H1 (cell line): ENCODE data around the gene MPP3. TPM values are rescaled to one million over a fixed set of nuclear protein-coding genes. Genes with fewer than 3 reads are reported as not detected.

Experiments
- CTCF ChIA-PET: fragments of 300-600 bp; sonication (Branson Sonifier 250); formaldehyde crosslinking; loops from one replicate; lab custom pipeline; 2021; ENCODE audit not compliant: partially characterized antibody; lab: Charles Lee
- POLR2A ChIA-PET: fragments of 300-600 bp; sonication (Branson Sonifier 250); formaldehyde crosslinking; loops from one replicate; lab custom pipeline; 2021; ENCODE audit warnings: inconsistent platforms; ENCODE audit not compliant: partially characterized antibody; lab: Charles Lee
- DNase-seq, 2 experiments: peaks; one replicate each; pipeline versions ENCODE4 v3.0.0 to v3.0.0-alpha.2; 2010 to 2022; ENCODE audit warnings: low spot score in 2 of 2, low read depth in 1 of 2, mixed read lengths in 1 of 2
- FAIRE-seq: peaks from 2 replicates; lab custom pipeline; 2011; peaks lifted over from hg19 to GRCh38; lab: Jason Lieb, UNC
- H2AFZ ChIP-seq: 2 replicates; pipeline ENCODE4 v1.8.1; 2012; ENCODE audit warnings: low read length, inconsistent platforms
- H2AK5ac ChIP-seq: 2 replicates; pipeline ENCODE4 v1.6.1; 2013; ENCODE audit warnings: low read depth, low read length
- H2BK120ac ChIP-seq: replicated peaks from 2 replicates; pipeline ENCODE3; 2013; ENCODE audit warnings: low read depth, low read length, inconsistent platforms
- H2BK12ac ChIP-seq: 2 replicates; pipeline ENCODE4 v1.6.1; 2013; ENCODE audit warnings: low read depth, low read length
- H2BK15ac ChIP-seq: 2 replicates; pipeline ENCODE4 v1.6.1; 2013; ENCODE audit warnings: low read length
- H2BK20ac ChIP-seq: 2 replicates; pipeline ENCODE4 v1.6.1; 2013; ENCODE audit warnings: low read length
- H2BK5ac ChIP-seq: 2 replicates; pipeline ENCODE4 v1.6.1; 2013; ENCODE audit warnings: low read depth, low read length
- H3K14ac ChIP-seq: 2 replicates; pipeline ENCODE4 v1.6.1; 2013; ENCODE audit warnings: inconsistent platforms; ENCODE audit not compliant: insufficient read length
- H3K18ac ChIP-seq: 2 replicates; pipeline ENCODE4 v1.6.1; 2013; ENCODE audit warnings: low read length; ENCODE audit errors: extremely low read depth
- H3K23ac ChIP-seq: 2 replicates; pipeline ENCODE4 v1.6.1; 2013; ENCODE audit warnings: inconsistent platforms; ENCODE audit not compliant: insufficient read length
- H3K23me2 ChIP-seq: 2 replicates; pipeline ENCODE4 v1.6.1; 2013; ENCODE audit warnings: low read depth, low read length
- H3K27ac ChIP-seq: 2 replicates; pipeline ENCODE4 v1.6.1; 2011; ENCODE audit warnings: low read depth, low read length, inconsistent platforms
- H3K27me3 ChIP-seq, 4 experiments: replicated peaks in 1 of 4; 1 replicate in 1 of 4; 2 replicates in 3 of 4; pipeline versions ENCODE4 v1.6.1 to v1.8.1; 2011 to 2013; ENCODE audit warnings: low read length in 3 of 4, mild to moderate bottlenecking in 3 of 4, inconsistent platforms in 2 of 4, mixed read lengths in 2 of 4, moderate library complexity in 1 of 4; ENCODE audit not compliant: control insufficient read depth in 3 of 4, insufficient read depth in 3 of 4; ENCODE audit errors: extremely low read depth in 1 of 4
- H3K36me3 ChIP-seq, 4 experiments: 2 replicates each; pipeline versions ENCODE4 v1.6.1 to v1.8.1; 2011 to 2013; ENCODE audit warnings: mild to moderate bottlenecking in 4 of 4, low read length in 3 of 4, moderate library complexity in 2 of 4, control low read depth in 1 of 4, inconsistent platforms in 1 of 4; ENCODE audit not compliant: insufficient read depth in 4 of 4, control insufficient read depth in 2 of 4
- H3K4ac ChIP-seq: replicated peaks from 2 replicates; pipeline ENCODE3; 2013; ENCODE audit warnings: low read length, low read depth, mixed read lengths, inconsistent platforms; ENCODE audit not compliant: insufficient read length
- H3K4me1 ChIP-seq, 4 experiments: replicated peaks in 1 of 4; 1 replicate in 1 of 4; 2 replicates in 3 of 4; pipeline versions ENCODE4 v1.6.1 to v1.8.1; 2011 to 2013; ENCODE audit warnings: low read length in 3 of 4, inconsistent platforms in 2 of 4, mixed read lengths in 1 of 4; ENCODE audit not compliant: insufficient read depth in 4 of 4, control insufficient read depth in 3 of 4
- H3K4me2 ChIP-seq, 2 experiments: 2 replicates each; pipeline versions ENCODE4 v1.6.1 to v1.8.1; 2011 to 2013; ENCODE audit warnings: low read depth in 2 of 2, low read length in 2 of 2, control low read depth in 1 of 2, inconsistent platforms in 1 of 2, mild to moderate bottlenecking in 1 of 2; ENCODE audit not compliant: insufficient read depth in 1 of 2
- H3K4me3 ChIP-seq, 4 experiments: fragments of 200-600, 300-600 bp in 1 of 4; sonication (generic), shearing (Covaris generic), sonication (Bioruptor Twin) in 1 of 4; 2 replicates each; pipeline versions ENCODE4 v1.5.1 to v1.8.1; 2011 to 2016; ENCODE audit warnings: low read length in 4 of 4, low read depth in 3 of 4, control low read depth in 2 of 4, inconsistent platforms in 2 of 4, mild to moderate bottlenecking in 2 of 4, mixed read lengths in 1 of 4, moderate library complexity in 1 of 4; ENCODE audit not compliant: insufficient read depth in 2 of 4; ENCODE audit errors: extremely low read depth in 1 of 4
- H3K56ac ChIP-seq: replicated peaks from 2 replicates; pipeline ENCODE3; 2013; ENCODE audit warnings: low read depth, mild to moderate bottlenecking, mixed read lengths, low read length, inconsistent platforms; ENCODE audit not compliant: insufficient read length
- H3K79me1 ChIP-seq: 2 replicates; pipeline ENCODE4 v1.6.1; 2013; ENCODE audit warnings: low read depth, low read length, control low read depth
- H3K79me2 ChIP-seq, 2 experiments: 2 replicates each; pipeline versions ENCODE4 v1.6.1 to v1.8.1; 2012 to 2013; ENCODE audit warnings: low read length in 2 of 2, mild to moderate bottlenecking in 2 of 2, inconsistent platforms in 1 of 2; ENCODE audit not compliant: insufficient read depth in 2 of 2, control insufficient read depth in 1 of 2
- H3K9ac ChIP-seq, 4 experiments: replicated peaks in 1 of 4; 1 replicate in 1 of 4; 2 replicates in 3 of 4; pipeline versions ENCODE4 v1.6.1 to v1.8.1; 2011 to 2013; ENCODE audit warnings: low read depth in 3 of 4, low read length in 3 of 4, control low read depth in 2 of 4, mild to moderate bottlenecking in 2 of 4, moderate library complexity in 2 of 4, inconsistent platforms in 1 of 4; ENCODE audit errors: extremely low read depth in 1 of 4
- H3K9me3 ChIP-seq, 2 experiments: 2 replicates each; pipeline versions ENCODE4 v1.6.1 to v1.8.1; 2012 to 2013; ENCODE audit warnings: mild to moderate bottlenecking in 2 of 2, moderate library complexity in 2 of 2, control low read depth in 1 of 2, inconsistent platforms in 1 of 2, low read depth in 1 of 2, low read length in 1 of 2, mixed read lengths in 1 of 2; ENCODE audit not compliant: insufficient read depth in 2 of 2
- H4K20me1 ChIP-seq, 2 experiments: replicated peaks in 1 of 2; 2 replicates each; pipeline versions ENCODE3 to v1.8.1; 2011 to 2013; ENCODE audit warnings: inconsistent platforms in 2 of 2, low read length in 2 of 2, mild to moderate bottlenecking in 1 of 2; ENCODE audit not compliant: insufficient read depth in 2 of 2, control insufficient read depth in 1 of 2
- H4K5ac ChIP-seq: 2 replicates; pipeline ENCODE4 v1.6.1; 2013; ENCODE audit warnings: low read length, low read depth, mixed read lengths, inconsistent platforms; ENCODE audit not compliant: insufficient read length
- H4K8ac ChIP-seq: 2 replicates; pipeline ENCODE4 v1.8.0; 2013; ENCODE audit warnings: mild to moderate bottlenecking, moderate library complexity, low read length, inconsistent platforms; ENCODE audit not compliant: insufficient read depth; ENCODE audit errors: extremely low read depth
- H4K91ac ChIP-seq: replicated peaks from 2 replicates; pipeline ENCODE3; 2013; ENCODE audit warnings: low read length, mixed read lengths, inconsistent platforms; ENCODE audit not compliant: insufficient read length
- ASH2L ChIP-seq: fragments of 200-600, 300-600 bp; sonication (generic); IDR thresholded peaks from one replicate; pipeline ENCODE4 v1.7.1; 2017; ENCODE audit warnings: low read length
- CEBPB ChIP-seq: IDR thresholded peaks from 2 replicates; pipeline ENCODE4 v1.6.1; 2012; ENCODE audit warnings: low read depth, low read length
- GTF2F1 ChIP-seq: IDR thresholded peaks from 2 replicates; pipeline ENCODE4 v1.6.1; 2012; ENCODE audit warnings: low read depth, low read length, improper control_type of control experiment, borderline replicate concordance
- KDM4A ChIP-seq: IDR thresholded peaks from one replicate; pipeline ENCODE4 v1.7.1; 2012; ENCODE audit warnings: low read depth, mild to moderate bottlenecking, moderate library complexity, low read length, inconsistent platforms; ENCODE audit not compliant: severe bottlenecking
- POLR2A ChIP-seq, 2 experiments: IDR thresholded peaks; 1 replicate in 1 of 2; 2 replicates in 1 of 2; pipeline ENCODE4 v1.6.1; 2011; ENCODE audit warnings: low read depth in 2 of 2, low read length in 2 of 2, mild to moderate bottlenecking in 2 of 2; ENCODE audit errors: control extremely low read depth in 1 of 2
- POLR2AphosphoS5 ChIP-seq: IDR thresholded peaks from 2 replicates; pipeline ENCODE4 v1.6.1; 2011; ENCODE audit warnings: low read depth, low read length
- RFX5 ChIP-seq: IDR thresholded peaks from 2 replicates; pipeline ENCODE4 v1.6.1; 2011; ENCODE audit warnings: low read depth, low read length, improper control_type of control experiment, borderline replicate concordance
- RNF2 ChIP-seq: fragments of 200-900, 300-1000 bp; sonication (generic); IDR thresholded peaks from 2 replicates; pipeline ENCODE4 v1.7.1; 2016; ENCODE audit warnings: borderline replicate concordance, low read depth, mild to moderate bottlenecking, antibody characterized with exemption, low read length; ENCODE audit not compliant: poor library complexity, severe bottlenecking; ENCODE audit errors: missing control alignments
- SAP30 ChIP-seq: fragments of 300-600 bp; sonication (generic); IDR thresholded peaks from 2 replicates; pipeline ENCODE4 v1.7.1; 2012; ENCODE audit warnings: low read length, moderate library complexity, mild to moderate bottlenecking, inconsistent platforms; ENCODE audit not compliant: insufficient read depth, insufficient replicate concordance
- SP1 ChIP-seq: IDR thresholded peaks from 2 replicates; pipeline ENCODE4 v1.6.1; 2011; ENCODE audit warnings: low read depth, low read length
- TAF1 ChIP-seq: IDR thresholded peaks from 2 replicates; pipeline ENCODE4 v1.6.1; 2011; ENCODE audit warnings: mild to moderate bottlenecking, low read depth, low read length
- WGBS, 2 experiments: shearing (Covaris generic) in 1 of 2; methylation state at CpG; one replicate each; pipeline versions ENCODE4 v1.1.6 to v1.1.7; 2013 to 2015; ENCODE audit warnings: low lambda C conversion rate in 2 of 2, mixed read lengths in 2 of 2, inconsistent platforms in 1 of 2, low coverage in 1 of 2, missing lambda C conversion rate in 1 of 2; ENCODE audit not compliant: insufficient replicate concordance in 2 of 2, insufficient coverage in 1 of 2, insufficient read length in 1 of 2; ENCODE audit errors: extremely low coverage in 1 of 2, missing lambda C conversion rate in 1 of 2; 5-methylcytosine and 5-hydroxymethylcytosine counted together
- polyA plus RNA-seq, 7 experiments: library from polyadenylated mRNA; depleted of rRNA in 3 of 7; stranded (reverse) in 5 of 7; unstranded in 2 of 7; fragments of >200 nt in 5 of 7; fragments of 200-250 nt in 2 of 7; gene quantifications; 1 replicate in 5 of 7; 2 replicates in 1 of 7; 4 replicates in 1 of 7; pipeline versions ENCODE4 v1.2.1 to v1.2.3, GENCODE V29; 2011 to 2013; ENCODE audit warnings: missing spikeins in 2 of 7, mixed read lengths in 2 of 7
- total RNA-seq: library from RNA; stranded (reverse); fragmentation: NEBNext Ultra II Directional; extraction: Animal tissue kit (Norgen Biotek cat#: 25700); gene quantifications from 2 replicates; pipeline ENCODE4 v1.2.1, GENCODE V29; 2021

The MPP3 gene
- total and polyA plus RNA-seq, 2 of the 8 experiments (the other 6 are each of a cell fraction or from before 2014, with no cell fraction given): 3.1 to 6.1 TPM

DNA sequence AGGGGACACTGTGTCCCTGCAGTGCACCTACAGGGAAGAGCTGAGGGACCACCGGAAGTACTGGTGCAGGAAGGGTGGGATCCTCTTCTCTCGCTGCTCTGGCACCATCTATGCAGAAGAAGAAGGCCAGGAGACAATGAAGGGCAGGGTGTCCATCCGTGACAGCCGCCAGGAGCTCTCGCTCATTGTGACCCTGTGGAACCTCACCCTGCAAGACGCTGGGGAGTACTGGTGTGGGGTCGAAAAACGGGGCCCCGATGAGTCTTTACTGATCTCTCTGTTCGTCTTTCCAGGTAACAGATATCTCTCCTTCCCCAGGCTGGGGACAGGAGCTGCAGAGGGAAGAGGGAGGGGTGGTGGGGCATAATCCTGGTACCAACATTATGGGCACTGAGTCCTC, 15.7 kb upstream of the MPP3 start:
- WGBS, 2 experiments: 87% methylated on average over 10 of the region's 10 CpGs; no CpG with 5 or more reads in 1 of the 2 experiments
- Histone ChIP-seq H3K27me3 (peaks cover 0 to 3% (median 0%) of the 10 kb centered on the region in 4 experiments; a peak in 2 of 7 replicates), H3K79me2 (no peaks in the 10 kb centered on the region), H3K9me3 (no peaks in the 10 kb centered on the region), H3K36me3 (no peaks in the 10 kb centered on the region), H3K23me2 (no peaks in the 10 kb centered on the region), H3K18ac (no peak overlapping the region), H3K4me2 (no peak overlapping the region), H3K4me1 (peaks cover 0 to 5% (median 1%) of the 10 kb centered on the region in 4 experiments; a peak in 2 of 7 replicates)
- TF ChIP-seq CEBPB (no peak), TAF1 (no peak), RNF2 (no peak), GTF2F1 (no peak), SAP30 (no peak), SP1 (no peak), ASH2L (no peak), POLR2AphosphoS5 (no peak), RFX5 (no peak), KDM4A (no peak), POLR2A (IDR thresholded peaks at IDR 0.05; ENCODE audit: control extremely low read depth in 1 of 2, low read depth in 2 of 2, low read length in 2 of 2) (no peak)
- TF ChIP-seq, all 59 proteins: peak for 0
- no peak overlapping the region for H3K9ac ChIP-seq
- no peak overlapping the region for H2BK5ac ChIP-seq
- no peak overlapping the region for H3K56ac ChIP-seq
- no peak overlapping the region for H3K4ac ChIP-seq
- no peaks in the 10 kb centered on the region for H4K20me1 ChIP-seq
- H2BK120ac ChIP-seq: no peak overlapping the region
- H3K14ac ChIP-seq: no peak overlapping the region
- H2BK20ac ChIP-seq: no peak overlapping the region
- H4K91ac ChIP-seq: no peak overlapping the region
- CTCF ChIA-PET: interaction anchor here (0.8 to 1.7 kb wide), 5 partner anchors 9 to 58 kb away, joined by 3 to 6 read pairs (median 3); no protein-coding TSS in a partner anchor
- no peak for FAIRE-seq
- H3K4me3 ChIP-seq: no peak overlapping the region
- H3K27ac ChIP-seq: no peak overlapping the region
- H2AK5ac ChIP-seq: no peak overlapping the region
- H2AFZ ChIP-seq: no peak overlapping the region
- no peak overlapping the region for H3K23ac ChIP-seq
- no peak for DNase-seq
- H4K5ac ChIP-seq: no peak overlapping the region
- H3K79me1 ChIP-seq: no peaks in the 10 kb centered on the region
- POLR2A ChIA-PET: no interaction called here
- H2BK15ac ChIP-seq: no peak overlapping the region
- H4K8ac ChIP-seq: no peak overlapping the region
- no peak overlapping the region for H2BK12ac ChIP-seq
